Thyroid gland (tissue), 4 donors: ENCODE data around the gene PRRG3. TPM values are rescaled to one million over a fixed set of nuclear protein-coding genes. Genes with fewer than 3 reads are reported as not detected.

Source experiments
- DNase-seq, 2 donors: peaks; one replicate each; pipeline ENCODE4 v3.0.0-alpha.2; 2019
- H3K27ac ChIP-seq, 3 donors: fragments of 200-600 bp; sonication (generic); 1 replicate in 2 of 3; 2 replicates in 1 of 3; pipeline ENCODE4 v1.5.1; 2016 to 2019; ENCODE audit warnings: mild to moderate bottlenecking in 1 of 3, moderate library complexity in 1 of 3
- H3K27me3 ChIP-seq: fragments of 200-600 bp; sonication (generic); one replicate; pipeline ENCODE4 v1.5.1; 2019
- H3K36me3 ChIP-seq, 2 donors: fragments of 200-600 bp; sonication (generic); one replicate each; pipeline ENCODE4 v1.5.1; 2016 to 2019
- H3K4me1 ChIP-seq, 2 donors: fragments of 200-600 bp; sonication (generic); one replicate each; pipeline ENCODE4 v1.5.1; 2017 to 2019
- H3K4me3 ChIP-seq, 3 donors: fragments of 200-600 bp; sonication (generic); replicated peaks in 1 of 3; 1 replicate in 2 of 3; 2 replicates in 1 of 3; pipeline ENCODE4 v1.5.1; 2016; ENCODE audit warnings: mild to moderate bottlenecking in 1 of 3
- H3K9me3 ChIP-seq: fragments of 200-600 bp; sonication (generic); one replicate; pipeline ENCODE4 v1.5.1; 2017
- CTCF ChIP-seq, 6 experiments: fragments of 200-600 bp in 3 of 6; fragments of 450-650 bp in 3 of 6; sonication (generic) in 3 of 6; IDR thresholded peaks; one replicate each; pipeline ENCODE4 v1.5.1; 2016 to 2019; ENCODE audit warnings: antibody characterized with exemption in 6 of 6, mild to moderate bottlenecking in 2 of 6, inconsistent platforms in 1 of 6, moderate library complexity in 1 of 6
- POLR2A ChIP-seq, 2 donors: fragments of 450-650 bp; IDR thresholded peaks; one replicate each; pipeline ENCODE4 v1.6.1; 2017; ENCODE audit warnings: antibody characterized with exemption in 2 of 2, mild to moderate bottlenecking in 2 of 2, moderate library complexity in 1 of 2
- WGBS, 2 donors: methylation state at CpG; one replicate each; pipeline ENCODE4 v1.1.5; 2017; 5-methylcytosine and 5-hydroxymethylcytosine counted together
- intact Hi-C: fragments of 100-400 bp; cut with DNase I; formaldehyde crosslinking; loops from one replicate; pipeline ENCODE4 v1.15.1; 2023
- total RNA-seq, 4 donors: library from RNA; depleted of rRNA; stranded (reverse); fragments of >200 nt; gene quantifications; one replicate each; pipeline ENCODE4 v1.2.3, GENCODE V29; 2016

The PRRG3 gene
- total RNA-seq, 4 donors from 2014 or later, result under 0.01 to 3.9 (median 2.1) TPM; not detected in 1

GRCh38 chrX:151743651-151744470, 48.6 kb downstream of the PRRG3 start:
- Histone ChIP-seq H3K9me3 (no peaks in the 10 kb centered on the region), H3K27me3 (no peaks in the 10 kb centered on the region), H3K4me3 (no peak overlapping the region), H3K27ac (no peak overlapping the region), H3K4me1 (no peaks in the 10 kb centered on the region), H3K36me3 (no peaks in the 10 kb centered on the region)
- DNase-seq, result no peak
- intact Hi-C loops, result no loop called here
- no peak for TF ChIP-seq POLR2A (IDR thresholded peaks at IDR 0.05)
- no peak for TF ChIP-seq CTCF (IDR thresholded peaks at IDR 0.05)
- WGBS, 2 donors, result 93 to 99% methylated on average over 13 to 15 of the region's 21 CpGs

GRCh38 chrX:151745651-151746050, 50.4 kb downstream of the PRRG3 start:
- 89 to 93% methylated on average over 6 of the region's 6 CpGs for WGBS, 2 donors
- intact Hi-C loops, result loop anchor here (5.0 kb wide), 1 partner anchor 892 kb away; the partner anchor contains the start of gene GABRQ
- no peak overlapping the region for H3K4me3 ChIP-seq
- no peak overlapping the region for H3K27ac ChIP-seq
- DNase-seq, result no peak
- TF ChIP-seq POLR2A (IDR thresholded peaks at IDR 0.05) (no peak), CTCF (IDR thresholded peaks at IDR 0.05) (no peak)
- H3K27me3 ChIP-seq, result no peaks in the 10 kb centered on the region
- no peaks in the 10 kb centered on the region for H3K36me3 ChIP-seq
- no peaks in the 10 kb centered on the region for H3K9me3 ChIP-seq
- H3K4me1 ChIP-seq, result no peaks in the 10 kb centered on the region

GRCh38 chrX:151746502-151746901, 51.2 kb downstream of the PRRG3 start:
- Histone ChIP-seq H3K4me1 (no peaks in the 10 kb centered on the region), H3K36me3 (no peaks in the 10 kb centered on the region), H3K27me3 (no peaks in the 10 kb centered on the region), H3K27ac (no peak overlapping the region), H3K4me3 (no peak overlapping the region), H3K9me3 (no peaks in the 10 kb centered on the region)
- intact Hi-C loops, result loop anchor here (5.0 kb wide), 1 partner anchor 891 kb away; the partner anchor contains the start of gene GABRQ
- no peak for DNase-seq
- TF ChIP-seq CTCF (IDR thresholded peaks at IDR 0.05) (no peak), POLR2A (IDR thresholded peaks at IDR 0.05) (no peak)
- WGBS, 2 donors, result 85 to 92% methylated on average over 2 of the region's 2 CpGs

- no peak for DNase-seq
- intact Hi-C loops, result no loop called here
- Histone ChIP-seq H3K27me3 (no peaks in the 10 kb centered on the region), H3K4me3 (no peak overlapping the region), H3K27ac (no peak overlapping the region), H3K36me3 (no peaks in the 10 kb centered on the region), H3K9me3 (no peaks in the 10 kb centered on the region), H3K4me1 (no peaks in the 10 kb centered on the region)
- no peak for TF ChIP-seq POLR2A (IDR thresholded peaks at IDR 0.05)
- no peak for TF ChIP-seq CTCF (IDR thresholded peaks at IDR 0.05)
- 98 to 99% methylated on average over 5 of the region's 5 CpGs for WGBS, 2 donors
These were observed 55.3 kb downstream of the PRRG3 start for GRCh38 chrX:151750511-151750910.

- DNase-seq, result no peak
- intact Hi-C loops, result no loop called here
- H3K4me1 ChIP-seq, result no peaks in the 10 kb centered on the region
- no peaks in the 10 kb centered on the region for H3K27me3 ChIP-seq
- TF ChIP-seq POLR2A (IDR thresholded peaks at IDR 0.05), result no peak
- no peak for TF ChIP-seq CTCF (IDR thresholded peaks at IDR 0.05)
- no peaks in the 10 kb centered on the region for H3K36me3 ChIP-seq
- no peaks in the 10 kb centered on the region for H3K9me3 ChIP-seq
- WGBS, 2 donors, result 61 to 89% methylated on average over 2 to 4 of the region's 5 CpGs
- H3K4me3 ChIP-seq, result no peak overlapping the region
- H3K27ac ChIP-seq, result no peak overlapping the region
These were observed 57.6 kb downstream of the PRRG3 start for GRCh38 chrX:151752847-151753246.
